Measurements from ENCODE around the gene FAM149B1. TPM values are rescaled to one million over a fixed set of nuclear protein-coding genes. Genes with fewer than 3 reads are reported as not detected.

Gene FAM149B1
- total and polyA plus RNA-seq, 2 of the 13 experiments (the other 11 are each of a cell fraction or from before 2014, with no cell fraction given), result 9.3 to 16.8 TPM

DNA sequence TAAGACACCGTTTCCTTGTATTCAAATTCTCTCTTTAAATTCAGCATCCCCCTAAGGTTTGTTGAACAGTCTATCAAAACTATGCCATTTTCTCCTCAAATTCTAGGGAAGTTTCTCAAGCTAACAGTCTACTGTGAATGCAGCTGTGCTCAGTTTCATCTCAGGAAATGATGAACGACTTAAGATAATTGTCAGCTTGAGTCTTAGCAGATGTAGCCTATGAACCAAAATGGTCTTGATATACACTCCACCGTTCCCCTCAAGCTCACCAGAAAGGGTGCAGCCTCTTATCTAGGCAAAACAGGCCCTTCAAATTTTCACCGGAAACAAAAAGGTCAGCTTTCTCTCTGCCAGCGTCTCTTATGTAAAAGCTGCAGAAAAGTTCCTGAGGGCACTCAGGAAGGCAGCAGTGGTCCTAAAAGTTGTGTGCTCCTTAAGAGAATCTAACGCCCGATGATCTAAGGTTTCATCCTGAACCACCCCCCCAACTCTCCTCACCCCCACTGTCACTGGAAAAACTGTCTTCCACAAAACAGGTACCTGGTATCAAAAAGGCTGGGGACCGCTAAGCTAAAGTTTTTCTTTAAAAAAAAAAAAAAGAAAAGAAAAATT is 77.1 kb downstream of the FAM149B1 start:
- in situ Hi-C loops (cut with HindIII; ENCODE audit: extremely low pct_ligation_motif_present, low pct_unique_long_range_greater_than_20kb), result no loop called here
- ATAC-seq (no peak), DNase-seq (ENCODE audit: low spot score) (no peak), FAIRE-seq (no peak)
- ChIA-PET POLR2A (no interaction called here), CTCF (ENCODE audit: low intra/inter-chr PET ratio, low total read pairs) (no interaction called here)
- no TSS peak for BruUV-seq (replicated peaks)
- H3K9ac ChIP-seq (ENCODE audit: insufficient read depth, low read depth, low read length), result peak overlapping the region; percentile 81; the same call in 1 of the 2 replicates
- H3K4me1 ChIP-seq (ENCODE audit: insufficient read depth, low read length), result peaks cover 36% of the 10 kb centered on the region
- H3K4me2 ChIP-seq (ENCODE audit: low read depth, low read length), result peak overlapping the region; percentile 79
- no peak overlapping the region for H2AFZ ChIP-seq (ENCODE audit: low read length)
- no peaks in the 10 kb centered on the region; a peak in 1 of 5 replicates for H3K27me3 ChIP-seq (ENCODE audit: control insufficient read depth in 1 of 2, insufficient read depth in 2 of 2, low read length in 2 of 2)
- H3K9me3 ChIP-seq (ENCODE audit: low read length), result no peaks in the 10 kb centered on the region
- H4K20me1 ChIP-seq (ENCODE audit: insufficient read depth, low read length), result no peaks in the 10 kb centered on the region
- H3K79me2 ChIP-seq (ENCODE audit: insufficient read depth, low read length), result peaks cover 31% of the 10 kb centered on the region
- TF ChIP-seq, protein P1, sequence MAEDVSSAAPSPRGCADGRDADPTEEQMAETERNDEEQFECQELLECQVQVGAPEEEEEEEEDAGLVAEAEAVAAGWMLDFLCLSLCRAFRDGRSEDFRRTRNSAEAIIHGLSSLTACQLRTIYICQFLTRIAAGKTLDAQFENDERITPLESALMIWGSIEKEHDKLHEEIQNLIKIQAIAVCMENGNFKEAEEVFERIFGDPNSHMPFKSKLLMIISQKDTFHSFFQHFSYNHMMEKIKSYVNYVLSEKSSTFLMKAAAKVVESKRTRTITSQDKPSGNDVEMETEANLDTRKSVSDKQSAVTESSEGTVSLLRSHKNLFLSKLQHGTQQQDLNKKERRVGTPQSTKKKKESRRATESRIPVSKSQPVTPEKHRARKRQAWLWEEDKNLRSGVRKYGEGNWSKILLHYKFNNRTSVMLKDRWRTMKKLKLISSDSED (CRISPR knock-in tag; IDR thresholded peaks at IDR 0.05), result no peak
- TF ChIP-seq ZNF660 (CRISPR knock-in tag; IDR thresholded peaks at IDR 0.05; ENCODE audit: borderline replicate concordance, low read depth) (no peak), XRCC5 (optimal IDR thresholded peaks at IDR 0.05; ENCODE audit: low read length) (no peak), ZNF678 (CRISPR knock-in tag; IDR thresholded peaks at IDR 0.05) (no peak), TBX2 (CRISPR knock-in tag; IDR thresholded peaks at IDR 0.05; ENCODE audit: borderline replicate concordance) (no peak), ZBTB38 (CRISPR knock-in tag; IDR thresholded peaks at IDR 0.05) (no peak), PHF5A (CRISPR knock-in tag; IDR thresholded peaks at IDR 0.05; ENCODE audit: low read depth, unreplicated experiment) (no peak), ZMAT3 (CRISPR knock-in tag; conservative IDR thresholded peaks at IDR 0.05) (no peak)
- TF ChIP-seq, protein P2, sequence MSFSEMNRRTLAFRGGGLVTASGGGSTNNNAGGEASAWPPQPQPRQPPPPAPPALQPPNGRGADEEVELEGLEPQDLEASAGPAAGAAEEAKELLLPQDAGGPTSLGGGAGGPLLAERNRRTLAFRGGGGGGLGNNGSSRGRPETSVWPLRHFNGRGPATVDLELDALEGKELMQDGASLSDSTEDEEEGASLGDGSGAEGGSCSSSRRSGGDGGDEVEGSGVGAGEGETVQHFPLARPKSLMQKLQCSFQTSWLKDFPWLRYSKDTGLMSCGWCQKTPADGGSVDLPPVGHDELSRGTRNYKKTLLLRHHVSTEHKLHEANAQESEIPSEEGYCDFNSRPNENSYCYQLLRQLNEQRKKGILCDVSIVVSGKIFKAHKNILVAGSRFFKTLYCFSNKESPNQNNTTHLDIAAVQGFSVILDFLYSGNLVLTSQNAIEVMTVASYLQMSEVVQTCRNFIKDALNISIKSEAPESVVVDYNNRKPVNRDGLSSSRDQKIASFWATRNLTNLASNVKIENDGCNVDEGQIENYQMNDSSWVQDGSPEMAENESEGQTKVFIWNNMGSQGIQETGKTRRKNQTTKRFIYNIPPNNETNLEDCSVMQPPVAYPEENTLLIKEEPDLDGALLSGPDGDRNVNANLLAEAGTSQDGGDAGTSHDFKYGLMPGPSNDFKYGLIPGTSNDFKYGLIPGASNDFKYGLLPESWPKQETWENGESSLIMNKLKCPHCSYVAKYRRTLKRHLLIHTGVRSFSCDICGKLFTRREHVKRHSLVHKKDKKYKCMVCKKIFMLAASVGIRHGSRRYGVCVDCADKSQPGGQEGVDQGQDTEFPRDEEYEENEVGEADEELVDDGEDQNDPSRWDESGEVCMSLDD (CRISPR knock-in tag; IDR thresholded peaks at IDR 0.05; ENCODE audit: borderline replicate concordance), result no peak
- WGBS (ENCODE audit: low lambda C conversion rate), result 92% methylated on average over 8 of the region's 8 CpGs
- H3K27ac ChIP-seq (ENCODE audit: extremely low read length, insufficient read depth, low read length), result no peak overlapping the region
- peak overlapping the region; percentile 64 to 97 (median 79); a peak in 5 of 6 replicates for H3K4me3 ChIP-seq (replicated peaks in 1 of 3; ENCODE audit: insufficient read depth in 1 of 3, low read depth in 2 of 3, low read length in 3 of 3)
- intact Hi-C loops (cut with micrococcal nuclease; ENCODE audit: unreplicated experiment), result no loop called here
- H3K36me3 ChIP-seq (replicated peaks in 1 of 2; ENCODE audit: control insufficient read depth in 1 of 2, insufficient read depth in 2 of 2, low read length in 2 of 2), result peaks cover 4 to 38% of the 10 kb centered on the region in 2 experiments

Data from HepG2 (cell line).